Mammary epithelial cell (primary cell): Measurements from ENCODE around the gene UBE2L5.

Source experiments
- EZH2 ChIP-seq: IDR thresholded peaks from 2 replicates; pipeline ENCODE4 v1.6.1; 2012; ENCODE audit warnings: low read length, inconsistent platforms, borderline replicate concordance
- TF ChIP-seq, protein P1 (sequence below), 2 donors: IDR thresholded peaks in 1 of 2; conservative IDR thresholded peaks in 1 of 2; 2 replicates each; pipeline ENCODE4 v1.5.1; 2011 to 2012; ENCODE audit warnings: inconsistent platforms in 2 of 2, low read length in 2 of 2, mild to moderate bottlenecking in 2 of 2, control low read depth in 1 of 2, low read depth in 1 of 2; ENCODE audit not compliant: insufficient read depth in 1 of 2; ENCODE audit errors: extremely low read depth in 1 of 2

DNA sequence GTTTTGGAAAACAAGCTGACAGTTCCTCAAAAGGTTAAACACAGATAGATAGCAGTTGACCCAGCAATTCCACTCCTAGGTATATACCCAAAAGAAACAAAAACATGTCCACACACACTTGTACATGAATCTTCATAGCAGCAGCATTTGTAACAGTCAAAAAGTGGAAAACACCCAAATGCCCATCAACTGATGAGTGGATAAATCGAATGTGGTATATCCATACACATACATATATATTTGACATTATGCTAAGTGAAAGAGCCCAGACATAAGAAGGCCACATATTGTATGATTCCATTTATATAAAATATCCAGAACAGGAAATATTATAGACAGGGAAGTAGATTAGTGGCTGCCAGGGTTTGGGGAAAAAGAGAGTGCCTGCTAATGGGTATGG, 51.4 kb downstream of the UBE2L5 start:
- no peak for TF ChIP-seq EZH2
- TF ChIP-seq, protein P1, sequence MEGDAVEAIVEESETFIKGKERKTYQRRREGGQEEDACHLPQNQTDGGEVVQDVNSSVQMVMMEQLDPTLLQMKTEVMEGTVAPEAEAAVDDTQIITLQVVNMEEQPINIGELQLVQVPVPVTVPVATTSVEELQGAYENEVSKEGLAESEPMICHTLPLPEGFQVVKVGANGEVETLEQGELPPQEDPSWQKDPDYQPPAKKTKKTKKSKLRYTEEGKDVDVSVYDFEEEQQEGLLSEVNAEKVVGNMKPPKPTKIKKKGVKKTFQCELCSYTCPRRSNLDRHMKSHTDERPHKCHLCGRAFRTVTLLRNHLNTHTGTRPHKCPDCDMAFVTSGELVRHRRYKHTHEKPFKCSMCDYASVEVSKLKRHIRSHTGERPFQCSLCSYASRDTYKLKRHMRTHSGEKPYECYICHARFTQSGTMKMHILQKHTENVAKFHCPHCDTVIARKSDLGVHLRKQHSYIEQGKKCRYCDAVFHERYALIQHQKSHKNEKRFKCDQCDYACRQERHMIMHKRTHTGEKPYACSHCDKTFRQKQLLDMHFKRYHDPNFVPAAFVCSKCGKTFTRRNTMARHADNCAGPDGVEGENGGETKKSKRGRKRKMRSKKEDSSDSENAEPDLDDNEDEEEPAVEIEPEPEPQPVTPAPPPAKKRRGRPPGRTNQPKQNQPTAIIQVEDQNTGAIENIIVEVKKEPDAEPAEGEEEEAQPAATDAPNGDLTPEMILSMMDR (conservative IDR thresholded peaks at IDR 0.05 in 1 of 2, IDR thresholded peaks at IDR 0.05 in 1 of 2; ENCODE audit: extremely low read depth in 1 of 2, insufficient read depth in 1 of 2, low read depth in 1 of 2, low read length in 2 of 2), result no peak
